Upper lobe of left lung (tissue), 6 donors: Measurements from ENCODE around the gene OLFML1. TPM values are rescaled to one million over a fixed set of nuclear protein-coding genes. Genes with fewer than 3 reads are reported as not detected.

Source experiments
- ATAC-seq, 2 donors: fragments of 200-7000 bp; cut with Tn5 transposase; one replicate each; pipeline ENCODE4 v1.9.1; 2022; ENCODE audit warnings: mild to moderate bottlenecking in 2 of 2, moderate library complexity in 2 of 2; ENCODE audit not compliant: low FRiP score in 2 of 2
- DNase-seq, 2 donors: peaks; one replicate each; pipeline ENCODE4 v3.0.0-alpha.2; 2019 to 2020
- H3K27ac ChIP-seq, 4 donors: fragments of 200-600 bp; sonication (generic); one replicate each; pipeline ENCODE4 v1.5.1; 2016 to 2019
- H3K27me3 ChIP-seq, 4 donors: fragments of 200-600 bp; sonication (generic); one replicate each; pipeline ENCODE4 v1.5.1; 2017 to 2019
- H3K36me3 ChIP-seq, 4 donors: fragments of 200-600 bp; sonication (generic); one replicate each; pipeline ENCODE4 v1.5.1; 2016 to 2019
- H3K4me1 ChIP-seq, 4 donors: fragments of 200-600 bp; sonication (generic); one replicate each; pipeline ENCODE4 v1.5.1; 2018 to 2019
- H3K4me3 ChIP-seq, 4 donors: fragments of 200-600 bp; sonication (generic); one replicate each; pipeline ENCODE4 v1.5.1; 2017 to 2019; ENCODE audit warnings: mild to moderate bottlenecking in 2 of 4, moderate library complexity in 1 of 4
- H3K9me3 ChIP-seq, 4 donors: fragments of 200-600 bp; sonication (generic); one replicate each; pipeline ENCODE4 v1.5.1; 2018 to 2019
- EP300 ChIP-seq, 4 donors: sonication (generic); formaldehyde crosslinking; IDR thresholded peaks; one replicate each; pipeline ENCODE4 v1.5.1; 2017; ENCODE audit warnings: antibody characterized with exemption in 4 of 4, control low read depth in 2 of 4
- POLR2A ChIP-seq, 4 donors: fragments of 450-650 bp; IDR thresholded peaks; one replicate each; pipeline ENCODE4 v1.5.1; 2016 to 2017; ENCODE audit warnings: antibody characterized with exemption in 4 of 4, mild to moderate bottlenecking in 2 of 4
- POLR2AphosphoS5 ChIP-seq, 2 donors: sonication (generic); formaldehyde crosslinking; IDR thresholded peaks; one replicate each; pipeline ENCODE4 v1.5.1; 2017; ENCODE audit warnings: antibody characterized with exemption in 2 of 2
- WGBS, 2 donors: methylation state at CpG; one replicate each; pipeline ENCODE4 v1.1.5; 2017 to 2018; 5-methylcytosine and 5-hydroxymethylcytosine counted together
- total RNA-seq, 6 donors: library from RNA; depleted of rRNA in 4 of 6; stranded (reverse); fragments of >200 nt in 4 of 6; gene quantifications; one replicate each; pipeline versions ENCODE4 v1.1.0 to v1.2.1, GENCODE V29; 2016 to 2021
- TF ChIP-seq, protein P1 (sequence below), 6 experiments: fragments of 450-650 bp in 4 of 6; fragments of 200-600 bp in 2 of 6; sonication (generic) in 2 of 6; IDR thresholded peaks; one replicate each; pipeline ENCODE4 v1.5.1; 2016 to 2019; ENCODE audit warnings: antibody characterized with exemption in 6 of 6
- donor health status: DM: no; HTN: no; CAD: no; lungs with moderate emphysema.
- donor health status: DM: no; HTN: yes; CAD: no; lungs with severe emphysema.

OLFML1 gene
- 10 to 100 TPM in 2 of 6 donors, 1 to 10 TPM in 4; 1.6 to 34.2 (median 4.6) TPM for total RNA-seq

DNA sequence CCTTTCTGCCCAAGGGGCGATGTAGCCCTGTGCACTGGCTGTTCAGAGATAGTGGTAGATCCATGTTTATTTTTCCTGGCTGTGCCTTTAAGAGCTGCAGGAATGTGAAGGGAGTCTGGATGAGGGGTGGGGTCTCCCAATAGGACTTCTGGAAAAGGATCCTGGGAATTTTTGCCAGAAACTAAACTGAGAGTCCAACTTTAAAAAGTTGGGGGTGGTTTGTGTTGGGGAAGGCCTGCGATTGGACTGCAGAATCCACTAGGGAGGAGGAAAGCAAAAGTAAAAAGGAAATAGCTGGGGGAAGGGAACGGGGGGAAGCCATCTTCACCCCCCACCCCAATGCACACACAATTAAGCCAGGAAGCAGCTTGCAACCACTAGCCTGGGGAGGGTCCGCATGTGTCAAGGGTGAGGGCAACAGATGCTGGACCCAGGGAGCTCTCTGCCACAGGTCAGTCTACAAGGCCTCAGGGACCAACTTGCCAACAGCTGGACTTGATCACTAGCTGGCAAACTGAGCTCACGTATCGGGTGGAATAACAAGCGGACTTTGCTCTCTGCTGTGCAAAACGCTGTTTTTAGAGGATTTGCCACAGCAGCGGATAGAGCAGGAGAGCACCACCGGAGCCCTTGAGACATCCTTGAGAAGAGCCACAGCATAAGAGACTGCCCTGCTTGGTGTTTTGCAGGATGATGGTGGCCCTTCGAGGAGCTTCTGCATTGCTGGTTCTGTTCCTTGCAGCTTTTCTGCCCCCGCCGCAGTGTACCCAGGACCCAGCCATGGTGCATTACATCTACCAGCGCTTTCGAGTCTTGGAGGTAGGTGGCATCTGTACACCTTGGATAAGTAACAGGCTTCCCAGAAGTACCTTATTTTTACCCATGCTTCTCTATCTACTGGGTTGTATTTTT is at the start of gene OLFML1:
Gene OLFML1, plus strand, starts transcription at position 321 of the 912 bp plus-strand sequence. Its CDS starts 370 bp downstream, at position 691.
- Histone ChIP-seq H3K9me3 (no peaks in the 10 kb centered on the region), H3K36me3 (no peaks in the 10 kb centered on the region), H3K27me3 (no peaks in the 10 kb centered on the region), H3K27ac (peak within 1 kb of the TSS in 3 of 4 donors; percentile 19 to 45 (median 43)), H3K4me3 (peak within 1 kb of the TSS in 3 of 4 donors; percentile 26 to 41 (median 38)), H3K4me1 (no peaks in the 10 kb centered on the region)
- WGBS, 2 donors: 72% methylated on average over 9 to 15 of the region's 15 CpGs
- DNase-seq (no peak), ATAC-seq (peak; percentile 16 to 78)
- TF ChIP-seq EP300 (IDR thresholded peaks at IDR 0.05) (no peak), POLR2A (IDR thresholded peaks at IDR 0.05) (no peak), POLR2AphosphoS5 (IDR thresholded peaks at IDR 0.05) (no peak)
- TF ChIP-seq, protein P1, sequence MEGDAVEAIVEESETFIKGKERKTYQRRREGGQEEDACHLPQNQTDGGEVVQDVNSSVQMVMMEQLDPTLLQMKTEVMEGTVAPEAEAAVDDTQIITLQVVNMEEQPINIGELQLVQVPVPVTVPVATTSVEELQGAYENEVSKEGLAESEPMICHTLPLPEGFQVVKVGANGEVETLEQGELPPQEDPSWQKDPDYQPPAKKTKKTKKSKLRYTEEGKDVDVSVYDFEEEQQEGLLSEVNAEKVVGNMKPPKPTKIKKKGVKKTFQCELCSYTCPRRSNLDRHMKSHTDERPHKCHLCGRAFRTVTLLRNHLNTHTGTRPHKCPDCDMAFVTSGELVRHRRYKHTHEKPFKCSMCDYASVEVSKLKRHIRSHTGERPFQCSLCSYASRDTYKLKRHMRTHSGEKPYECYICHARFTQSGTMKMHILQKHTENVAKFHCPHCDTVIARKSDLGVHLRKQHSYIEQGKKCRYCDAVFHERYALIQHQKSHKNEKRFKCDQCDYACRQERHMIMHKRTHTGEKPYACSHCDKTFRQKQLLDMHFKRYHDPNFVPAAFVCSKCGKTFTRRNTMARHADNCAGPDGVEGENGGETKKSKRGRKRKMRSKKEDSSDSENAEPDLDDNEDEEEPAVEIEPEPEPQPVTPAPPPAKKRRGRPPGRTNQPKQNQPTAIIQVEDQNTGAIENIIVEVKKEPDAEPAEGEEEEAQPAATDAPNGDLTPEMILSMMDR (IDR thresholded peaks at IDR 0.05): no peak

DNA sequence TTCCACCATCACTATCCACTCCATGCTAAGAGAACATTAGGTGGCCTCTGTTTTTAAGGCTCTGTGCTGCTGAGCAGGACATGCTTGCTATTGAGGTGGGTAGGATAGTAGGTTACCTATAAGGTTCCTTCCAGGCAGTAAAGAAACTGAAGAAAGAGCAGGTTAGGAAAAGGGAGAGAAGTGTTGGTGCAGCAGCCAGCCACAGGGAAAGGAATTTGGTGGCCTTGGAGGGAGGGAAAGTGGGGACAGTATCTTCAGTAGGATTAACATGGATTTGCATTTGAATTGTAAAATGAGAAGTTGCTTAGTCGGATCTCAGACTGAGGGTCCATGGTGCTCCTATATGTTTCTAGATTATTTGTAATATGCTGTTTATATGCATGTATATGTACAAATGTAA is 49.2 kb upstream of the OLFML1 start:
- 72 to 90% methylated on average over 1 of the region's 1 CpG for WGBS, 2 donors
- ATAC-seq (no peak), DNase-seq (no peak)
- no peak overlapping the region for H3K4me3 ChIP-seq
- H3K4me1 ChIP-seq: peaks cover 0 to 3% (median 0%) of the 10 kb centered on the region in 4 donors
- no peaks in the 10 kb centered on the region for H3K36me3 ChIP-seq
- TF ChIP-seq POLR2AphosphoS5 (IDR thresholded peaks at IDR 0.05) (no peak), EP300 (IDR thresholded peaks at IDR 0.05) (no peak), POLR2A (IDR thresholded peaks at IDR 0.05) (no peak)
- TF ChIP-seq, protein P1 (IDR thresholded peaks at IDR 0.05): no peak
- no peaks in the 10 kb centered on the region for H3K9me3 ChIP-seq
- no peak overlapping the region for H3K27ac ChIP-seq
- no peaks in the 10 kb centered on the region for H3K27me3 ChIP-seq

DNA sequence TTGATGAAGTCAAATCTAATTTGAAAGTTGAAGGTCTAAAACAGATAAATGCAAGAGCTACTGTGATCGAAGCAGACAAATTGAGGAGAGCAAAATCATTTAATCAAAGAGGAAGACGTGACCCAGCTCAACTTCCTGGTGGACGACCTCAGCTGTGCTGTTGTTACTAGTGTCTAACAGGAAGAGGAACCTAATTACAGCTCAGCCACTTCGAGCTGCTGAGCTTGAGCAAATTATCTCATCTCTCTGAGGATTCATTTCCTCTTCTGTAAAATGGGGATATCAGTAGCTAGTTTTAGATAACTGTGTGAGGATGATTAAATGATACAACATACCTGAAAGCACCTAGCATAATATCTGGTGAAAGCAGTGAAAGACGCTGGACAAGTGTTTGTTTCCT is 48.6 kb upstream of the OLFML1 start:
- TF ChIP-seq EP300 (IDR thresholded peaks at IDR 0.05) (no peak), POLR2AphosphoS5 (IDR thresholded peaks at IDR 0.05) (no peak), POLR2A (IDR thresholded peaks at IDR 0.05) (no peak)
- TF ChIP-seq, protein P1 (IDR thresholded peaks at IDR 0.05): no peak
- ATAC-seq: peak in 1 of 2 donors; percentile 79
- DNase-seq: peak in 1 of 2 donors; percentile 39

DNA sequence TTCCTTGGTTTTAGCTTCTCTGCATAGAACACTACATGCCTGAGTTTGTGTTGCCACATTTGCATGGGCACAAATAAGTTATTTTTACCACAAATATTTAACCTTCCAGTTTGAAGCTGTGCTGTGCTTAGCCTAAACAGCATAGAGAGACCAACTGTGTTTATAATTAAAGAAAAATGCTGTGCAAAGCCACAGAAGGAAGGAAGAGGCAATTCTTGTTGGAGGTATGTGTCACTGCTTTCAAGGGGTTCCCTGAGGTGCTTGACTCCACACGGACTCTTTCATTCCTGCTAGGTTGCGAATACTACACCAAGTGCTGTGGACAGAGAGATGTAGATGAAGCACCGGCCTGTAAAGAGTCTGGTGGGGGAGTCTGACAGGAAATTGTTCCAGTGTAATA is 47.6 kb upstream of the OLFML1 start:
- no peak overlapping the region for H3K4me3 ChIP-seq
- no peak for TF ChIP-seq EP300 (IDR thresholded peaks at IDR 0.05)
- TF ChIP-seq, protein P1 (IDR thresholded peaks at IDR 0.05): no peak
- TF ChIP-seq POLR2A (IDR thresholded peaks at IDR 0.05): no peak
- no peak for TF ChIP-seq POLR2AphosphoS5 (IDR thresholded peaks at IDR 0.05)
- ATAC-seq (no peak), DNase-seq (no peak)
- no peak overlapping the region for H3K27ac ChIP-seq
- peaks cover 0 to 3% (median 0%) of the 10 kb centered on the region in 4 donors for H3K4me1 ChIP-seq
- no peaks in the 10 kb centered on the region for H3K27me3 ChIP-seq
- H3K36me3 ChIP-seq: no peaks in the 10 kb centered on the region
- H3K9me3 ChIP-seq: no peaks in the 10 kb centered on the region
- 73 to 78% methylated on average over 3 of the region's 3 CpGs for WGBS, 2 donors

More for the DNA sequence above, 48.6 kb upstream of the OLFML1 start:
- no peak overlapping the region for H3K4me3 ChIP-seq
- WGBS, 2 donors: 21 to 27% methylated on average over 5 of the region's 5 CpGs
- no peak overlapping the region for H3K27ac ChIP-seq
- H3K4me1 ChIP-seq: peaks cover 0 to 3% (median 0%) of the 10 kb centered on the region in 4 donors
- no peaks in the 10 kb centered on the region for H3K27me3 ChIP-seq
- no peaks in the 10 kb centered on the region for H3K9me3 ChIP-seq
- H3K36me3 ChIP-seq: no peaks in the 10 kb centered on the region
